ENCODE results near the gene NKAIN2. TPM values are rescaled to one million over a fixed set of nuclear protein-coding genes. Genes with fewer than 3 reads are reported as not detected.

NKAIN2 gene
- total RNA-seq, 2 donors from 2014 or later: 0.68 TPM; not detected in 1

GRCh38 chr6:124027392-124027791, 223.7 kb downstream of the NKAIN2 start:
- H3K36me3 ChIP-seq: no peaks in the 10 kb centered on the region
- TF ChIP-seq POLR2A (IDR thresholded peaks at IDR 0.05): no peak
- no peak for TF ChIP-seq POLR2AphosphoS5 (IDR thresholded peaks at IDR 0.05)
- no peak for TF ChIP-seq CTCF (IDR thresholded peaks at IDR 0.05)
- H3K27me3 ChIP-seq (replicated peaks; ENCODE audit: insufficient read depth): no peaks in the 10 kb centered on the region
- no peaks in the 10 kb centered on the region for H3K9me3 ChIP-seq
- H3K4me1 ChIP-seq (replicated peaks): no peaks in the 10 kb centered on the region
- WGBS: 91% methylated on average over 7 of the region's 7 CpGs
- DNase-seq (ENCODE audit: low spot score): no peak
- intact Hi-C loops (cut with DNase I): no loop called here
- no peak overlapping the region for H3K4me3 ChIP-seq
- no peak overlapping the region for H3K27ac ChIP-seq

- 96% methylated on average over 2 of the region's 2 CpGs for WGBS
- TF ChIP-seq POLR2AphosphoS5 (IDR thresholded peaks at IDR 0.05) (no peak), POLR2A (IDR thresholded peaks at IDR 0.05) (no peak), CTCF (IDR thresholded peaks at IDR 0.05) (no peak)
- Histone ChIP-seq H3K27ac (no peak overlapping the region), H3K4me1 (replicated peaks) (no peaks in the 10 kb centered on the region), H3K9me3 (no peaks in the 10 kb centered on the region), H3K4me3 (no peak overlapping the region), H3K27me3 (replicated peaks; ENCODE audit: insufficient read depth) (no peaks in the 10 kb centered on the region), H3K36me3 (no peaks in the 10 kb centered on the region)
- no peak for DNase-seq (ENCODE audit: low spot score)
- intact Hi-C loops (cut with DNase I): no loop called here
Measured at GRCh38 chr6:124028117-124028516, 224.5 kb downstream of the NKAIN2 start.

- H3K27ac ChIP-seq: no peak overlapping the region
- no peaks in the 10 kb centered on the region for H3K36me3 ChIP-seq
- DNase-seq (ENCODE audit: low spot score): no peak
- intact Hi-C loops (cut with DNase I): no loop called here
- no peak overlapping the region for H3K4me3 ChIP-seq
- TF ChIP-seq CTCF (IDR thresholded peaks at IDR 0.05) (no peak), POLR2AphosphoS5 (IDR thresholded peaks at IDR 0.05) (no peak), POLR2A (IDR thresholded peaks at IDR 0.05) (no peak)
- H3K27me3 ChIP-seq (replicated peaks; ENCODE audit: insufficient read depth): no peaks in the 10 kb centered on the region
- no peaks in the 10 kb centered on the region for H3K9me3 ChIP-seq
- 95% methylated on average over 5 of the region's 5 CpGs for WGBS
- no peaks in the 10 kb centered on the region for H3K4me1 ChIP-seq (replicated peaks)
Measured at GRCh38 chr6:124029567-124029966, 225.9 kb downstream of the NKAIN2 start.

GRCh38 chr6:124033501-124033900, 229.8 kb downstream of the NKAIN2 start:
- DNase-seq (ENCODE audit: low spot score): no peak
- Histone ChIP-seq H3K4me1 (replicated peaks) (no peaks in the 10 kb centered on the region), H3K4me3 (no peak overlapping the region), H3K27me3 (replicated peaks; ENCODE audit: insufficient read depth) (no peaks in the 10 kb centered on the region), H3K9me3 (no peaks in the 10 kb centered on the region), H3K36me3 (no peaks in the 10 kb centered on the region), H3K27ac (no peak overlapping the region)
- 92% methylated on average over 3 of the region's 3 CpGs for WGBS
- intact Hi-C loops (cut with DNase I): no loop called here
- TF ChIP-seq CTCF (IDR thresholded peaks at IDR 0.05) (no peak), POLR2A (IDR thresholded peaks at IDR 0.05) (no peak), POLR2AphosphoS5 (IDR thresholded peaks at IDR 0.05) (no peak)

GRCh38 chr6:124036384-124036783, 232.7 kb downstream of the NKAIN2 start:
- TF ChIP-seq CTCF (IDR thresholded peaks at IDR 0.05): no peak
- TF ChIP-seq POLR2AphosphoS5 (IDR thresholded peaks at IDR 0.05): no peak
- no peak for TF ChIP-seq POLR2A (IDR thresholded peaks at IDR 0.05)
- no peaks in the 10 kb centered on the region for H3K27me3 ChIP-seq (replicated peaks; ENCODE audit: insufficient read depth)
- WGBS: 6% methylated on average over 2 of the region's 2 CpGs
- DNase-seq (ENCODE audit: low spot score): no peak
- no peaks in the 10 kb centered on the region for H3K36me3 ChIP-seq
- intact Hi-C loops (cut with DNase I): no loop called here
- no peaks in the 10 kb centered on the region for H3K4me1 ChIP-seq (replicated peaks)
- H3K9me3 ChIP-seq: no peaks in the 10 kb centered on the region
- no peak overlapping the region for H3K4me3 ChIP-seq
- H3K27ac ChIP-seq: no peak overlapping the region
